GM21529 (cell line): ENCODE data around the gene FOXL2NB.
A peak's percentile ranks its signal among the peaks of the same experiment; 100 is the strongest.

Experiments
- ATAC-seq: cut with Tn5 transposase; IDR thresholded peaks from one replicate; pipeline ENCODE4 v1.9.1; 2021; ENCODE audit not compliant: unreplicated experiment

The FOXL2NB gene

GRCh38 chr3:138928727-138929372 is 18.2 kb upstream of the FOXL2NB start:
- no peak for ATAC-seq

DNA sequence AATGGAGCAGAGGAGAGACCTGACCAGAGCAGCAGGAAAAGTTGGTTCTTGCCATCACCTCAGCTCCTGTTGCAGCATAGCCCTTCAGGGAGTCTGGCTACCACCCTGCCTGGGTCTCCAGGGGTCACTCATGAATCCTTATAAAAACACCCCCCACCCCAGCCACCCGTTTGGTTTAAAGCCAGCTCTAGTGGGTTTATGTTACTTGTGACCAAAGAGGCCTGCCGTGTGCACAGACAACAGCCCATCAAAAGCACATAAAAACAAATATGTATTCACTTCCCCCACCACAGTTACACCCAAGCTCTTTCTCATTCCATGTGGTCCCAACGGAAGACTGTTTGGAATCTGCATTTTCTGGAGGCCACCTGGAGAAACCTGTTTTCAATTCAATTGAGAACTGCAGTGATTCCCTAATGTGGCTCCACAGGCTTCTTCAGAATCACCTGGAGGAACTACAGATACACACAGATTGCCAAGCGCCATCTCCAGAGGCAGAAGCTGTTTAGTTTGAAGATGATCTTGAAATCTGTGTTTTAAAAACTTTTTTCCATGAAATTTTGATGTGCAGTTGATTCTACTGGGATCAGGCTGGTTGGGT is 13.8 kb upstream of the FOXL2NB start:
- no peak for ATAC-seq

DNA sequence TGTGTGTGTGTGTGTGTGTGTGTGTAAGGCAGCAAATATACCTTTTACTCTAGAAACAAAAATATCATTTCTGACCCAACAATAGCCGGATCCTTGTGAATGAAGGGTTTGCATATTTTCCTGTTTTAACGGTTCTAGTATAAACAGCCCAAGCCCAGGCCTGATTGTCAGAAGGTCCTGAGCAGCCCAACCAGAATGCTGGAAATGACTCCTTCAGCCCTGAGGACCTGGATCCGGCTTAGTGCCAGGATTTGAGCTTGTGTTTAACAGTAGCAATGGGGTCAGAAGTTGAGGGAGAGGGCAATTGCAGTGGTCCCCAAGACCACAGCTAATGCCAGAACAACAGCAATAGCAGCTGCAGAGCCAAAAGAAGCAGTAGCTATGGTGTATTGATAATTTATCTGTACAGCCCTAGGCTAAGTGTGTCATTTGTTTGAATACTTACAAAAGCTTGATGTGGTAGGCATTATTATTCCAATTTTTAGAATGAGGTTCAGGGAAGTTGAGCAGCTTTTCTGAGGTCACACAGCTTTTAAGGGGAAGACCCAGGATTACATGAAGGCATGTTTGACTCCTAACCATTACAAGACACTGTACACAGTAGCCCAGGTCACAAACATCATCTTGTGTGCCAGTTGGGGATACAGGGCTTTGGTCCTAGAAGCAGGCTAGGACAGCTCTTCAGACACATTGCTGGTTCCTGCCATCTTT is 12.9 kb upstream of the FOXL2NB start:
- no peak for ATAC-seq

DNA sequence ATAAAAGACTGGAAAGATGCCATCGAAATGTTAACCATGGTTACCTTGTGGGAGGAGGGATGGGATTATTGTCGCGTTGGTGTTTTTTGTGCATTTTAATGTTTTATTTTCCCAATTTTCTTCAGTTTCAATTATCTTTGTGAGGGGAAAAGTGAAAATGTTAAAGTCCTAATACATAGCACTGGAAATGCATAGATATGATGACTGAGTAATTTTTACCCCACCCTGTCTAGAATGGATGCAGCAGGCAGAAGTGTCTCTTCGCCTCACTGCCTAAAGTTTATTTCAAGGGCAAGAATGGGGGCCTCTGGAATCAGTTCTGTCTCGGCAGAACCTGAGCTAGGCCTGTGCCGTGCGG is 11.5 kb upstream of the FOXL2NB start:
- no peak for ATAC-seq

GRCh38 chr3:138935863-138936740 is 10.9 kb upstream of the FOXL2NB start:
- ATAC-seq: peak; percentile 79

DNA sequence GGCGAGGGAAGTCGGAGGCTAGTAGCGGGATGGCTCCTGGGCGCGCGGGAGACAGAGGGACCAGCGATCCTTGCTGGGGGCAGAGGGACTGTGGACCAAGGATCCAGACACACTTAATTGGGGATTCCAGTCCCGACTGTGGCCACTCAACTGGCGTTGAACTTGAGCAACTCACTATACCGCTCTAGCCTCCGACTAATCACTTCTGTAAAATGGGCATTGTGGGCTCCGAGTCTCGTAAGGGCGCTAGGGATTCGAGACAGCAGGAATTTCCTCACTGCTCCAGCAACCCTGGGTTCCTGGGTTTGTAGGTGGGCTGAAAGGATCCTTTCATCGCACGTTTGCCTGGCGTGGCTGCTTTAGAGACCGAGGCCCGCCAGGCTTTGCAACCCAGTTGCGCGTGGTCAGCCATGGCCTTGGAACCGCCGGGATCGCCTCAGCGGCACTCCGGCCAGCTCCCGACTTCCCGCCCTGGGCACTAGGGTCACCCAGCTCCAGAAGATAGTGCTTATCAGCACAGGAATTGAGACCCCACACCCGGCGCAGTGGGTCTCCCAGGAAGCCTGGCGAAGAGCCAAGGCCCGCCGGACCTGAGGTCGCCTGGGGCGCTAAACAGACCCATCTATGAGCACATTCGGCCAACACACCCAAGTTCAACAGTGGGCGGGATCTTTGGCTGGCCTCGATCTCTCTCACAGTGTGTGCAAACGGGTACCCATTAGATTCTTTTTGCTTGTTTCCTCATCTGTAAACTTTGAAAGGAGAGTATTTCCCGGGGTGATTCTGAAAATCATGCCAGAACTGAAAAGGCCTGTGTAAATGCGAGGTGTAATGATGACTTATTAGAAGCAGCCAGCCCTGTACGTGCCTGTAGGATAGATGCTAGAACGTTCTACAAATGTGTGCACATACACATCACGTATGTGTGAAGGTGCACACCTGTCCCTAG is 10.0 kb upstream of the FOXL2NB start:
- ATAC-seq: no peak

DNA sequence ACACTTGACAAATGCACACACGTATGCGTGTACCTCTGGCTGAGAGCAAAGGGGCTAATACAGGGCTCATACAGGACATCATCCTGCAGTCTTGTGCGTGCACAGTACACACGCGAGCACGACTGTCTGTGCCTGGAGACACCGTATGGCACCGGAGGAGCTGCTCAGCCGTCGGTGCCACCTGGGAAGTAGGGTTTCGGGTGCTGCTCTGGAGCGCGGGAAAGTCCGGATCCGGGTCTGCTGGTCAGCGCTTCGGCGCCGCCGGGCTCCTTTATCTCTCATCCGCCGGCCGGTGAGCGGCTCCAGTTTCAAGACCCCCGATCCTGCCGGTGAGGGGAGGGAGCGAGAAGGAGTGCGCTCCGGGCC is 9.3 kb upstream of the FOXL2NB start:
- no peak for ATAC-seq

DNA sequence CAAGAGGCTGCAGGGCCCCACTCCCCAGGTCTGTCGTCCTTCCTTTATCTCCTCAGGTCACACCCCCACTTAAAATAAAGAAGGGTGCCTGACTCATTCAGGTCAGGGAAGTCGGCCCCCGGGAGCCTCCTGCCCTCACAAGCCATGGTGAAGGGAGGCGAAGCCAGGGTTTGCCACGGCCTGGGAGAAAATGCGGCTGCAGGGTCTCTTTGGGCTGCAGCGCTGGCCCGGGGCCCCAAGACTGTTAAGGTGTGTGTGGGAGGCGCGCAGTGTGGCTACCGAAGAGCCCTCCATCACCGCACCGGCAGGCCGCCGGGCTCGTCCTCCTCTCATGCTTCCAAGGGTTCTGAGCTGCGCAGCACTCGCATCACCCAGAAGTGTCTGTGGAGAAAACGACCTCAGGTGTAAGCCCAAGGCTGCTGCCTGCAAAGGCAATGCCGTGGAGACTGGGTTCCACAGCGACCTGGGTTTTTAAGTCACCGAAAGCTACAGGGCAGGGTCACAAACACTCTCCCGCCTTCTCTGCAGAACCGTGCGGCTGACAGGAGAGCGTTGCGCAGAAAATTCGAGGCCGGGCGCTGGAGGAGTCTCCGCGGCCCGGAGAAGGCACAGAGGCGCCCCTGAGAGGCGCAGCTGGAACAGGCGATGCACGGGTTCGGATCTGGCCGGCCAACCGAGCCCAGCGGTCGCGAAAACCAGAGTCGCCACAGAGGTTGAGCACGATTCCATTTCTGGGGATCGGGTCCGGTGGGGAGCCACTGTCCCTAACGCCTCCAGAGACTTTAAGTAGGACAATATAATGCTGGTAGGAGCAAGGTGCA is 8.8 kb upstream of the FOXL2NB start:
- no peak for ATAC-seq

DNA sequence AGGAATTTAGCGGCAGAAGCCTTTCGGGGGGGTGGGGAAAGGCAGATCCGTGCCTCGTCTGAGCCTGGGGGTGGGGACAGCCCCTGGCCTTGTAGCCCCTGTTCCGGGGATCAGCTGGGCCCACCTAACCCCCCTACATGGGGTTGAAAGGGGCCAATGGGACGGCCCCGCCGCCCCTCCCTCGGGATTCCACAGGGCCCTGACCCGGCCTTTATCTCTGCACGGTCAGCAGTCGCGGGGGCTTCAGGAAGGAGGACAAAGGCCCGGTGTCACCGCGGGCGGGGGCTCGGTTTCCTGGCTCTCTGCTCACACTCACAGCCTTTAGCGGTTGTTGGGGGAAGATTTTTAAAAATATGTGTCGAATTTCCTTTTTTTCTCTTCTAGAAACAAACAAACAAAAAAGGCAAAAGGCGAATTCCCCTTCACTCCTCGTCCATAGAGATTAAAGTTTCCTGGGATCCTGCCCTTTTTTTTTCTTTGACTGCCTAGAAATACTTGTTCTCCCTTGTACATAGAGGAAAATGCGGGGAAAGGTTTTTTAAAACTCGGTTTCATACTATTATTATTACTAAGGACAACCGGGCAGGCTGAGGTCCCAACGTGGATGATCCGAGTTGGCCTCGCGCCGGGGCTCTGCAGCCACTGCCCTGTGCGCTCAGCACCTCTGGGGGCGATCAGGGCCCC is 8.0 kb upstream of the FOXL2NB start:
- ATAC-seq: no peak

GRCh38 chr3:138939561-138940241 is 7.3 kb upstream of the FOXL2NB start:
- no peak for ATAC-seq

DNA sequence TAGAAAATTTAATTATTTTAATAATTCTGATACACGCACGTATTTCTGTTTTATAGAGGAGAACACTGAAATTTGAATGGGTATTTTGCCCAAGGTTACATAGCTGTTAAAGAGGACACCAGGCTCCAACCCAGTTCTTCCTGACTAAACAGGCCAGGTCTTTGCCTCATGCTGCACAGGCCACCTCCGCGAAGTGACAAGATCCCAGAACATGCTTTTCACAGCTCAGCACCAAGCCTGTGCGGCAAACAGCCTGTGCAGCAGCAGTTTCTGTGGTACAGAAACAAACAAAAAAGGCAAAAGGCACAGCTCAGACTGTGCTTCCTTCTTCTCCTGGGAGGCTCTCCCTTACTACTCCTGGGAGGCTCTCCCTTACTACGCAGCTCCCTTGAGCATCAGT is 6.6 kb upstream of the FOXL2NB start:
- no peak for ATAC-seq

DNA sequence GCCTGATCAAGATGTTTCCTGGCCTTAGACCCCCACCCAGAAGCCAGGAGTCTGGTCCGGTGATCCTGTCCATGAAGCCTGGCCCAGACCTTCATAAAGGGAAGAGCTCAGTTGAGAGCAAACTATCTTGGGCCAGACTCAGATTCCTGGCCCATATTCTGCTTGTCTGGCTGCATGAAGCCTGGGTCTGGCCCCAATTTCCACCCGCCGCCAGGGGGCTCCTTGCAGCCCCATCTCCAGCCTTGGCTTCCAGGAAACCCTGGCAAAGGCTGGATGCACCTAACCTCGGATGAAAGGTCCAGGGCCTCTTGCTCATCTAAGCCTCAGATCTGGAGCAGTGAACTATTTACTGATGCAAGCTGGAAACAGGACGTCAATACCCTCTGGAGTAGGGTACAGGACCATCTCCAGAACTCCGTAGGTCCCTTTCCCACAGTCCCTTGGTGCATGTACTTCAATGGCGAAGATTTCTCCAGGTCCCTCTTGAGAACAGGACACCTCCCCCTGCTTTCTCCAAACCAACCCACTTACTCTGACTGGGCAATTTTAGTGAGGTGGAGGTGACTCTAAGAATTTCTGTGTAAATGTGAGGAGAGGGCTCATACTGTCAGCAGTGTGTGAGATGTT is 5.6 kb upstream of the FOXL2NB start:
- ATAC-seq: no peak

DNA sequence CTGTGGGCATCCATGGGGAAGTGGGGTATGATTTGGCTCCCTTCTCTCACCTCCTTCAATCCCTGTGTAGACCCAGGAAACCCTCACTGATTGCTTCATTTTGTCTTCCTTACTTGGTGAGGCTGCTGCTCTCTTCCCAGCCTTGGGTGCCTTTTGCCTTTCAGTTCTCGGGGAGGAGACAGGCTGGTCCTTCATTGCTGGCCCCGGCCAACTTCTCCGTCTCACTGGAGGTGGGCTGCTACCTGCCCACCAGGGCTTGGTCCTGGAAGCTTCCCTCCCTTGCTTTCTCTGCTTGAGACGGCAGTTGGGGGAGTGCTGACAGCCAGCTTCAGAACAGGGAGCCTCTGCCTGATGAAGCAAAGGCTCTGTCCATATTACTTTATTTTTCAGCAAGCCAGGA is 4.7 kb upstream of the FOXL2NB start:
- ATAC-seq: no peak

GRCh38 chr3:138942861-138943623 is 4.0 kb upstream of the FOXL2NB start:
- no peak for ATAC-seq

- ATAC-seq: no peak
These were observed 3.0 kb upstream of the FOXL2NB start for GRCh38 chr3:138943724-138944653.

DNA sequence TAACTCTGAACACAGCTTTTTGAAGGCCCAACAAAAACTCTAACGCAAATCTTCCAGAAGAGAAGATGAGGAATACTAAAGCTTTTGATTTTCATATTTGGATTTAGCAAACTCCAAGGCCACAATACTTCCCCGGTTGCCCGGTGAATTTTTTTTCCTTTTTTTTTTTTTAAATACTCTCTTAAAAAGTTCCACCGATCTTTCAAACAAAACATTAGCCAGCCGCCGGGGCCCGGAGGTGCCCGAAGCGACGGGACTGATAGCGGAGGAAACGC is 2.4 kb upstream of the FOXL2NB start:
- ATAC-seq: no peak
